Endothelial cell (in vitro differentiated cells): ENCODE results near the gene ALPG. TPM values are rescaled to one million over a fixed set of nuclear protein-coding genes. Genes with fewer than 3 reads are reported as not detected.
A peak's percentile ranks its signal among the peaks of the same experiment; 100 is the strongest.
"Not testable (repeated sequence)": the region's sequence is repeated elsewhere in the genome, so short reads cannot be mapped to it uniquely, and the experiment has no call there.

Experiments
- DNase-seq: peaks from one replicate; pipeline ENCODE4 v3.0.0; 2021; ENCODE audit warnings: low spot score
- H3K27ac Mint-ChIP-seq: one replicate; pipeline ENCODE4 v1.8.0; 2021; ENCODE audit warnings: mixed read lengths, inconsistent platforms; ENCODE audit not compliant: unreplicated experiment
- H3K27me3 Mint-ChIP-seq: one replicate; pipeline ENCODE4 v1.8.0; 2021; ENCODE audit warnings: mild to moderate bottlenecking, moderate library complexity, mixed read lengths, inconsistent platforms; ENCODE audit not compliant: unreplicated experiment
- H3K36me3 Mint-ChIP-seq: one replicate; pipeline ENCODE4 v1.8.0; 2021; ENCODE audit warnings: mild to moderate bottlenecking, low read depth, mixed read lengths, inconsistent platforms; ENCODE audit not compliant: unreplicated experiment
- H3K4me1 Mint-ChIP-seq: one replicate; pipeline ENCODE4 v1.8.0; 2021; ENCODE audit warnings: mild to moderate bottlenecking, mixed read lengths, inconsistent platforms; ENCODE audit not compliant: unreplicated experiment
- H3K4me3 Mint-ChIP-seq: one replicate; pipeline ENCODE4 v1.8.0; 2021; ENCODE audit warnings: mild to moderate bottlenecking, mixed read lengths, inconsistent platforms; ENCODE audit not compliant: unreplicated experiment
- H3K9me3 Mint-ChIP-seq: one replicate; pipeline ENCODE4 v1.8.0; 2021; ENCODE audit warnings: mixed read lengths, inconsistent platforms; ENCODE audit not compliant: unreplicated experiment
- total RNA-seq: library from RNA; stranded (reverse); fragmentation: NEBNext Ultra II Directional; extraction: Animal tissue kit (Norgen Biotek cat#: 25700); gene quantifications from one replicate; pipeline ENCODE4 v1.2.1, GENCODE V29; 2021; ENCODE audit not compliant: unreplicated experiment
- TF ChIP-seq, protein P1 (sequence below): fragments of 200-600 bp; sonication (generic); IDR thresholded peaks from one replicate; pipeline ENCODE4 v1.5.0; 2021; ENCODE audit warnings: antibody characterized with exemption; ENCODE audit not compliant: unreplicated experiment

Gene ALPG
- total RNA-seq, 1 donor from 2014 or later: not detected

DNA sequence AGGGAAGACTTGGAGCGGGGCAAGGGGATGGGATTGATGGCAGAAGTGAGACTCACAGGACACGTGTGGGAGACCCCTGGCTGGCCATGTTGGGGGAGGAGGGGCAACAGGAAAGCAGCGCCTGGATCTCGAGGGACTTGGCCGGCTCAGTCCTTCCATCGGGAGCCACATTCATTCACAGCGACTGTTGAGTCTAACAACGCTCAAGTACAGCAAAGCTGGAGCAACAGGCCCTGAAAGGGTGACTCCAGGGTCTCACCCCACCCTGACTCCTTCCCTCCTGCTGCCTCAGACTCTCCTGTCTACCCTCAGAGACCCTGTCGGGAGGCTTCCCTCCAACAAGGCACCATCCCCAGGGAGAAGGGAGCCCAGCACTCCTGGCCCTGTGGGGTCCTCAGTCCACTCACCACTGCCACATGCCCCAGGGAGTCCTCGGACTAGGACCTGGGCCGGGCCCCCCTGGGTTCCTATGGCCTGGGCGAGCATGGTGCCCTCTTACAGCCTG is 34.6 kb downstream of the ALPG start:
- Mint-ChIP-seq H3K36me3 (no peaks in the 10 kb centered on the region), H3K4me1 (no peaks in the 10 kb centered on the region), H3K27me3 (peaks cover 11% of the 10 kb centered on the region), H3K27ac (no peak overlapping the region), H3K9me3 (no peaks in the 10 kb centered on the region), H3K4me3 (no peak overlapping the region)
- TF ChIP-seq, protein P1, sequence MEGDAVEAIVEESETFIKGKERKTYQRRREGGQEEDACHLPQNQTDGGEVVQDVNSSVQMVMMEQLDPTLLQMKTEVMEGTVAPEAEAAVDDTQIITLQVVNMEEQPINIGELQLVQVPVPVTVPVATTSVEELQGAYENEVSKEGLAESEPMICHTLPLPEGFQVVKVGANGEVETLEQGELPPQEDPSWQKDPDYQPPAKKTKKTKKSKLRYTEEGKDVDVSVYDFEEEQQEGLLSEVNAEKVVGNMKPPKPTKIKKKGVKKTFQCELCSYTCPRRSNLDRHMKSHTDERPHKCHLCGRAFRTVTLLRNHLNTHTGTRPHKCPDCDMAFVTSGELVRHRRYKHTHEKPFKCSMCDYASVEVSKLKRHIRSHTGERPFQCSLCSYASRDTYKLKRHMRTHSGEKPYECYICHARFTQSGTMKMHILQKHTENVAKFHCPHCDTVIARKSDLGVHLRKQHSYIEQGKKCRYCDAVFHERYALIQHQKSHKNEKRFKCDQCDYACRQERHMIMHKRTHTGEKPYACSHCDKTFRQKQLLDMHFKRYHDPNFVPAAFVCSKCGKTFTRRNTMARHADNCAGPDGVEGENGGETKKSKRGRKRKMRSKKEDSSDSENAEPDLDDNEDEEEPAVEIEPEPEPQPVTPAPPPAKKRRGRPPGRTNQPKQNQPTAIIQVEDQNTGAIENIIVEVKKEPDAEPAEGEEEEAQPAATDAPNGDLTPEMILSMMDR: no peak
- DNase-seq: no peak

DNA sequence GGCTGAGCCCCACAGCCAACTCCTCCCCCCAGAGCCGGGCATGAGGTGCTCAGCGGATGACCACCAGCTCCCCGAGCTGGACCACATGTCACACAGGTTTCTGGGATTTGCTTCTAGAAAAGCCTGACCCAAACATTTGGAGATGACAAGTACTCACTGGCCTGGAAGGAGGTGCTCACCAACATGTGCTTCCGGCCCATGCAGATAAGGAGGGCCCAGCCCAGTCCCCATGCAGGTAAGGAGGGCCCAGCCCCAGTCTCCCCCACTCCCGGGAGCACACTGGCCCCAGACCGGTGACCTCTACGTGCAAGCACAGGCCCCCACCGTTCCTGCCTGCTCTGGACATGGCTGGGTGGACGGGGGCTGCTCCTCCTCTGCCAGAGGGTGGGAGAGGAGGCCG is 35.3 kb downstream of the ALPG start:
- H3K27ac Mint-ChIP-seq, DNase-seq, H3K9me3 Mint-ChIP-seq: not testable (repeated sequence)

DNA sequence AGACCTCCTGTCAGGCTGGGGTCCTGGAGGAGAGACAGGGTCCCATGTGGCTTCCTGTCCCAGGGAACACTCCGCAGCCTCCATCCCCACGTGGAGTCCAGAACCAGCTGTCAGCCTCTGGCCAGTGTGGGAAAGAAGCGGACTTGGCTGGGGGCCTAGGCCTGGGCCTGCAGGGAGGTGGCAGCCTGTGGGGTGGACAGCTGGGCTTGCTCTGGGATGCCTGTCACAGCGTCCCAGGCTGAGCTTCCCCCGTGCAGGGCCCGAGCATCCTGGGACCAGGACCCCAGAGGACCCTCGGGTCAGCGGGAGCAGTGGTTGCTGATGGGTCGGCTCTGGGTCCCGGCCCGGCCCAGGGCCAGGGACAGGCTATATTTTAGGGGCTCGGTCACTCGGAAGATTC is 35.8 kb downstream of the ALPG start:
- not testable (repeated sequence) for H3K4me1 Mint-ChIP-seq, H3K27ac Mint-ChIP-seq, H3K36me3 Mint-ChIP-seq, DNase-seq, H3K9me3 Mint-ChIP-seq, H3K4me3 Mint-ChIP-seq
- H3K27me3 Mint-ChIP-seq: peaks cover 11% of the 10 kb centered on the region

More for the DNA sequence above, 35.3 kb downstream of the ALPG start:
- not testable (repeated sequence) for H3K4me3 Mint-ChIP-seq, H3K4me1 Mint-ChIP-seq, H3K36me3 Mint-ChIP-seq
- H3K27me3 Mint-ChIP-seq: peaks cover 11% of the 10 kb centered on the region

DNA sequence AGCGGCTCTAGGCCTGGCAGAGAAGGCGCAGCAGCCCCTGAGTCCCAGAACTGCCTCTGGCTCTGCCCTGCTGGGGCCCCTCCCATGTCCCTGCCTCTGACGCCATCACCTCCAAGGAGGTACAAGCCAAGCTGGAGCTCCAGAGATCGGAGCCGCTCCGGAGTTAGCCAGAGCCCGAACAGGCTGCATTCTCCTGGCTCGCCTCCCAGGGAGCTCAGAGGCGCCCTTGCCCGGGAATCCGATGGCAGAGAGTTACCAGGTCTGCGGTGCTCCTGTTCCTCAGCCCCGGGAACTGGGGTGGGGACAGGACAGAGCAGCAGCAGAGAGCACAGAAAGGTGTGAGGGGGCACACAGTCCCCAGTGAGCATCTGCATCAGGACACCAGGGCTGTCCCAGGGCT is 36.4 kb downstream of the ALPG start:
- H3K27me3 Mint-ChIP-seq: peaks cover 11% of the 10 kb centered on the region
- H3K4me3 Mint-ChIP-seq, H3K9me3 Mint-ChIP-seq, H3K36me3 Mint-ChIP-seq, H3K27ac Mint-ChIP-seq, H3K4me1 Mint-ChIP-seq, DNase-seq: not testable (repeated sequence)

DNA sequence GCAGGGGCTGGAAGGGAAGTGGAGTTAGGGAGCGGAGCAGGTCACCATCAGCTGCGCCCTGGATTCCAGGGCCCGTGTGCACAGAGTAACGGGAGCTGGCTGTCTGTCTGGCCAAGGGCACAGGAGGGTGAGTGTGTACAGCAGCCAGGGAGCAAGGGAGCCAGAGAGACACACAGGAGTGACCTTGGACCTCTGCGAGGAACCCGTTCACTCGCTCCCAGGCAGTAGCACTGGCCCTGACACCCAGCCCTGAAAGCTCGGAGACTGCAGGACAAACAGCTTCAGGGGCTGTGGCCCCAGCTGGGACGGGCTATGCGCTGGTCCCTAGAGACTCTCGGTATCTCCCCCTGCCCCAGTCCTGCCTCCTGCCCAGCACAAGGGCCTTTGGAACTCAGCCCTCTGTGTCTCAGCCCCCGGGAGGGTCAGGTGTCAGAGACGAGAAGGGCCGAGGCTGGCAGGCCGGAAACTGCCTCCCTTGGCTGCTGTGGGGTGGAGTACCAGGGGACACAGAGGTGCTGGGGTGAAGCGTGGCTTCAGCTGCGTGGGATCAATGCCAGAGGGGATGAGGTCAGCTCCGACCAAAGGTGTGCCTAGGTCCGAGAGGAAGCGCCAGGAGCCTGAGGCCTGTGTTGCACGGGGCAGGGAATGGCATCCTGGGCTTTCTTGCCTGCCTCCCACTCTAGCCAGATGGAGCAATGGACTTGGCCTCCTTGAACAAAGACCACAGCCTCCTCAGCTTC is 37.2 kb downstream of the ALPG start:
- DNase-seq, H3K4me3 Mint-ChIP-seq, H3K27ac Mint-ChIP-seq, H3K9me3 Mint-ChIP-seq, H3K4me1 Mint-ChIP-seq, H3K36me3 Mint-ChIP-seq: not testable (repeated sequence)
- H3K27me3 Mint-ChIP-seq: peaks cover 11% of the 10 kb centered on the region

DNA sequence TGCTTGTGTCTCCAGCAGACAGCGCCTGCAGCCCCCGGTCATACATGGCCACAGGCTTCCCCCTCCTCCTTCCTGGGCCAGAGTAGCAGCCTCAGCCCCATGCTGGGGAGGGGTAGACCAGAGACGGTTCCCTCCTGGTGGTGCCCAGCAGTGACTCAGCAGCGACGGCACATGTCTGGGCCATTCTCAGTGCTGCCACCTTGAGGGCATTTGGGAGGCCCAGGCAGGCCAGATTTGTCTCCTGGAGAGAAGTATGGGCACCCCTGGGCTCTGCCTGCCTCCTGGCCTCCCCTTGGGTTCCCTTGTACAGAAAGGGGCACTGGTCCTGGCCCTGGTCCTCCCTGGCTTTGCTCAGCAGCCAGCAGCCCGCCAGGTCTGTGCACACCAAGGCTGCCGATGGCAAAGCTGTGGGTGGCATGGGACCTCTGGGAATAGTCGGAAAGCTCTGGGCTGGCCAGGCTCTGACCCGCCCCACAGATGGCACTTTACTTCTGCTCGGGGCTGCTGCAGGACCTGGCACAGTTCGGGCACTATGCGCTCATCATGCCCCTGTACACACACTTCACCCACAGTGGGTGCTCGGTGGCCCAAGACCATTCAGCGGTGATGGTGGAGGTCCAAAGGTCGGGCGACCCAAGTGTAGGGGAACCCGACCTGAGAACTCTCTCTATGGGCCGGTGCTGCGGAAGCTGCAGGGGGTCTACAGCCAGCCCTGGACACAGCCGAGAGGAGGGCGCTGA is 37.9 kb downstream of the ALPG start:
- Mint-ChIP-seq H3K4me3 (no peak overlapping the region), H3K9me3 (no peaks in the 10 kb centered on the region), H3K27ac (no peak overlapping the region), H3K4me1 (no peaks in the 10 kb centered on the region), H3K36me3 (no peaks in the 10 kb centered on the region), H3K27me3 (peaks cover 11% of the 10 kb centered on the region)
- TF ChIP-seq, protein P1: peak; percentile 71
- DNase-seq: peak; percentile 80

DNA sequence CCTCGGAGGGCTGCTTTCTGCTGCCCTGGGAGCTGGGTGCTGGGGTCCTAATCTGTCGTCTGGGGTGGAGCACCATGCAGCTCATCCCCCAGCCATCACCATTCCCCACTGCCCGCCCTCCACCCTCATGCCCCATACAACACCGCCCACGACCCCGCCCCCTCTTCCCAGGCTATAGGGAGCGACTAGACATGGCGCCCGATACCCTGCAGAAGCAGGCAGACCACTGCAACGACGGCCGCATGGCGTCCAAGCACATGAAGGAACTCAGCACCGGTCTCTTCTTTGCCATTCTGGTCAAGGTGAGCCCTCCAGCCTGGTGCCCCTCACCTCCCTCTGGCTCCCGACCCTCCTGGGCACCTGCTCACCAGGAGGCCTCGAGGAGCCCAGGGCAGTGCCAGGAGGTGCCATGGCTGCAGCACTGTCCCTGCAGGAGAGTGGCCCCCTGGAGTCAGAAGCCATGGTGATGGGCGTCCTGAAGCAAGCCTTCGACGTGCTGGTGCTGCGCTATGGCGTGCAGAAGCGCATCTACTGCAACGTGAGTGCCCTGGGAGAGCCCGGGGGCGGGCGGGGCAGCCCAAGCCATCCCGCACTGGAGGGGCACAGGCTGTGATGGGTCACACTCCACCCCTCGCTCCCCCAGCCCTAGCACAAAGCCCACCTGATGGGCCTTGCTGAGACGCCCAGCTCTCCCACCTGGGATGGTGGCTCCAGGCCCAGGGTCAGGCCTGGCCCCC is 38.7 kb downstream of the ALPG start:
- H3K9me3 Mint-ChIP-seq, H3K36me3 Mint-ChIP-seq, H3K27ac Mint-ChIP-seq, H3K4me3 Mint-ChIP-seq, H3K4me1 Mint-ChIP-seq, DNase-seq: not testable (repeated sequence)
- H3K27me3 Mint-ChIP-seq: peaks cover 11% of the 10 kb centered on the region
